ENCODE measurements around the gene CYTH3. TPM values are rescaled to one million over a fixed set of nuclear protein-coding genes. Genes with fewer than 3 reads are reported as not detected.
"Not testable (repeated sequence)": the region's sequence is repeated elsewhere in the genome, so short reads cannot be mapped to it uniquely, and the experiment has no call there.

Gene CYTH3
- total RNA-seq, 2 donors from 2014 or later, result 12.3 to 37.7 TPM

DNA sequence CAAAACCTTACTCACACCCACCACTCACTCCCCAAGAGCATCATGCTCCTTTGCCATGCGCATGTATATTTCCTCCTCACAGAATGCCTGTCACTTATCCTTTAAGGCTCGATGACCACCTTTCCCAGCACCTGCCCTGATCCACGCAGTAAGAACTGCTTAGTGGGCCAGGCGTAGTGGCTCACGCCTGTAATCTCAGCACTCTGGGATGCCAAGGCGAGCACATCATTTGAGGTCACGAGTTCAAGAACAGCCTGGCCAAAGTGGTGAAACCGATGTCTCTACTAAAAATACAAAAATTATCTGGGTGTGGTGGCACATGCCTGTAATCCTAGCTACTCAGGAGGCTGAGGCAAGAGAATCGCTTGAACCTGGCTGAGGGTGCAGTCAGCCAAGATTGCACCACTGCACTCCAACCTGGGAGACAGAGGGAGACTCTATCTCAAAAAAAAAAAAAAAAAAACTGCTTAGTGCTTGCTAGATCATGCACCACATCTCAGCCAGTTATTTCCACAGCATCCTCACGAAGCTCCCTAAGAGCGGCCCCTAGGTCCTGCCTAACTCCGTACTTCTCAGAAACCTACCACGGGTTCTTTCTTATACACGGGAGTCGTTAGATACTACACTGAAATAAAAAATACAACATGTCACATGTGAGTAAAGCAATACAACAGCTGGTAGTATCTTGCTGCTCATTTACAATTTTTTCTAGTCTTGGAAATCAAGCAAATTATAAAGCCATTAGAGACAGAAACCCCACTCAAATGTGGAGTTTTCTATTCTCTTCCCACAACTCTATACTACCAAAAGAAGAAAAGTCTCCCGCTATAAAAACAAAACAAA, 37.2 kb downstream of the CYTH3 start:
- DNase-seq (ENCODE audit: low spot score), result no peak
- no peaks in the 10 kb centered on the region for H3K27me3 ChIP-seq (replicated peaks; ENCODE audit: insufficient read depth)
- 90% methylated on average over 16 of the region's 16 CpGs for WGBS
- no peaks in the 10 kb centered on the region for H3K36me3 ChIP-seq
- H3K9me3 ChIP-seq, result no peaks in the 10 kb centered on the region
- no peak overlapping the region for H3K4me3 ChIP-seq
- TF ChIP-seq, protein P1, sequence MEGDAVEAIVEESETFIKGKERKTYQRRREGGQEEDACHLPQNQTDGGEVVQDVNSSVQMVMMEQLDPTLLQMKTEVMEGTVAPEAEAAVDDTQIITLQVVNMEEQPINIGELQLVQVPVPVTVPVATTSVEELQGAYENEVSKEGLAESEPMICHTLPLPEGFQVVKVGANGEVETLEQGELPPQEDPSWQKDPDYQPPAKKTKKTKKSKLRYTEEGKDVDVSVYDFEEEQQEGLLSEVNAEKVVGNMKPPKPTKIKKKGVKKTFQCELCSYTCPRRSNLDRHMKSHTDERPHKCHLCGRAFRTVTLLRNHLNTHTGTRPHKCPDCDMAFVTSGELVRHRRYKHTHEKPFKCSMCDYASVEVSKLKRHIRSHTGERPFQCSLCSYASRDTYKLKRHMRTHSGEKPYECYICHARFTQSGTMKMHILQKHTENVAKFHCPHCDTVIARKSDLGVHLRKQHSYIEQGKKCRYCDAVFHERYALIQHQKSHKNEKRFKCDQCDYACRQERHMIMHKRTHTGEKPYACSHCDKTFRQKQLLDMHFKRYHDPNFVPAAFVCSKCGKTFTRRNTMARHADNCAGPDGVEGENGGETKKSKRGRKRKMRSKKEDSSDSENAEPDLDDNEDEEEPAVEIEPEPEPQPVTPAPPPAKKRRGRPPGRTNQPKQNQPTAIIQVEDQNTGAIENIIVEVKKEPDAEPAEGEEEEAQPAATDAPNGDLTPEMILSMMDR (IDR thresholded peaks at IDR 0.05), result no peak
- TF ChIP-seq POLR2AphosphoS5 (IDR thresholded peaks at IDR 0.05) (no peak), POLR2A (IDR thresholded peaks at IDR 0.05) (no peak)
- H3K4me1 ChIP-seq (replicated peaks), result no peaks in the 10 kb centered on the region
- no peak overlapping the region for H3K27ac ChIP-seq
- intact Hi-C loops (cut with DNase I), result no loop called here

DNA sequence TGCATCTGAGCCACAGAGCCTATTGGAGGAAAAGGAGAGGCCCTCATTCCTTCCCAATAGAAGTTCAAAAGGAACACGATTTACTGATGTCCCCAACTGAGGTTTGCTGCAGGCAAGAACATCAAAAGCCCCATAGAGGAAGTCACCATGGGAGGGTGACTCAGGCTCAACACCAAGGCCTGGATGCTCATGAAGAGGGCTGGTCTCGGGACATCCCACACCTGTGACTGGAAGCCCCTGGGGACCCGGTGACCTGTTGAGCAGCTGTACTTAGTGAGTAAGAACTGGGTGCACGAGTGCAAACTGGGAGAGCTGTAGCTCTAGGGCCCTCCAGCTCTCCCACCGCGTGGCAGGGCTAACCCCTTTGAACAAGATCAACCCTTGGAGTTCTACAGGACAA, 38.0 kb downstream of the CYTH3 start:
- Histone ChIP-seq H3K9me3 (no peaks in the 10 kb centered on the region), H3K4me3 (no peak overlapping the region), H3K4me1 (replicated peaks) (no peaks in the 10 kb centered on the region), H3K36me3 (no peaks in the 10 kb centered on the region), H3K27me3 (replicated peaks; ENCODE audit: insufficient read depth) (no peaks in the 10 kb centered on the region), H3K27ac (no peak overlapping the region)
- TF ChIP-seq, protein P1 (IDR thresholded peaks at IDR 0.05), result no peak
- TF ChIP-seq POLR2AphosphoS5 (IDR thresholded peaks at IDR 0.05) (no peak), POLR2A (IDR thresholded peaks at IDR 0.05) (no peak)
- DNase-seq (ENCODE audit: low spot score), result no peak
- 98% methylated on average over 6 of the region's 6 CpGs for WGBS
- intact Hi-C loops (cut with DNase I), result no loop called here

DNA sequence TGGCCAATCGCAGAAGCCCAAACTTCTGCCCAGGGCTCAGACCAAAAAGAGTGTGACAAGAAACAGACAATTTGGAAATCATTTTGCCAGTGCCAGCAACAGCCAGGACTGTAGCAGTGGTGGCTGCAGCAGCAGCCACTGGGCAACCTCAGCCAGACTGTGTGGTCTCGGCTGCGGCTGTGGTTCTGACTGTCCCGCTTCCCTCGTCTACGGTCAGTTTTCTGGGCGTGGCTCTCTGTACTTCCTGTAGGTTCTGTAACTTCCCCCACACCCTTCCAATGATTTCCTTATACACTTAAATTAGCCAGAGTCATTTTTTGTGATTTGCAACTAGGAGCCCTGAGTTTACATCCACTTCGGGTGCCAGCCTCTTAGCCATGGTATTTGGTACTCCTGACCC, 39.9 kb downstream of the CYTH3 start:
- DNase-seq (ENCODE audit: low spot score), result no peak
- Histone ChIP-seq H3K4me1 (replicated peaks) (no peaks in the 10 kb centered on the region), H3K27ac (no peak overlapping the region)

DNA sequence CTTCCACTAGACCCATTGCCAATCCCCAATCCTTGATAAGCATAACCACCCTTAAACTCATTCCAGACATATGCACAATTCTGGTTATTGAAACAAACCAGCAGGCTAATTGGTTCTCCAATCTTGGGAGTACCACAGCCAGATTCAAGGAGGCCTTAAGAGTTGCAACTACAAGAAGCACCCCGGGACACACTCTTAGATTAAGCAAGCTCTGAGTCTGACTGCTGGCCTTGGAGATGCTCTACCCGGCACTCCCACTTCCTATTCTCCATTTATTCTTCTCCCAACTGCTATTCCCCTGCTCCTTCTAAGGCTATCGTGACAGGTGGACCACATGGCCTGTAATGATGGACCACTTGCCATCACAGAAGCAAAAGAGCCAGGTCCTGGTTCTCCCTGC, 40.3 kb downstream of the CYTH3 start:
- Histone ChIP-seq H3K27ac (no peak overlapping the region), H3K27me3 (replicated peaks; ENCODE audit: insufficient read depth) (no peaks in the 10 kb centered on the region), H3K4me3 (no peak overlapping the region), H3K4me1 (replicated peaks) (no peaks in the 10 kb centered on the region), H3K36me3 (no peaks in the 10 kb centered on the region), H3K9me3 (no peaks in the 10 kb centered on the region)
- intact Hi-C loops (cut with DNase I), result no loop called here
- no peak for TF ChIP-seq POLR2AphosphoS5 (IDR thresholded peaks at IDR 0.05)
- TF ChIP-seq, protein P1 (IDR thresholded peaks at IDR 0.05), result no peak
- TF ChIP-seq POLR2A (IDR thresholded peaks at IDR 0.05), result no peak
- no peak for DNase-seq (ENCODE audit: low spot score)
- WGBS, result 89% methylated on average over 3 of the region's 3 CpGs

More for the DNA sequence above, 39.9 kb downstream of the CYTH3 start:
- Histone ChIP-seq H3K4me3 (no peak overlapping the region), H3K9me3 (no peaks in the 10 kb centered on the region), H3K36me3 (no peaks in the 10 kb centered on the region), H3K27me3 (replicated peaks; ENCODE audit: insufficient read depth) (no peaks in the 10 kb centered on the region)
- TF ChIP-seq POLR2AphosphoS5 (IDR thresholded peaks at IDR 0.05), result no peak
- TF ChIP-seq, protein P1 (IDR thresholded peaks at IDR 0.05), result no peak
- no peak for TF ChIP-seq POLR2A (IDR thresholded peaks at IDR 0.05)
- WGBS, result 78% methylated on average over 8 of the region's 8 CpGs
- intact Hi-C loops (cut with DNase I), result no loop called here

DNA sequence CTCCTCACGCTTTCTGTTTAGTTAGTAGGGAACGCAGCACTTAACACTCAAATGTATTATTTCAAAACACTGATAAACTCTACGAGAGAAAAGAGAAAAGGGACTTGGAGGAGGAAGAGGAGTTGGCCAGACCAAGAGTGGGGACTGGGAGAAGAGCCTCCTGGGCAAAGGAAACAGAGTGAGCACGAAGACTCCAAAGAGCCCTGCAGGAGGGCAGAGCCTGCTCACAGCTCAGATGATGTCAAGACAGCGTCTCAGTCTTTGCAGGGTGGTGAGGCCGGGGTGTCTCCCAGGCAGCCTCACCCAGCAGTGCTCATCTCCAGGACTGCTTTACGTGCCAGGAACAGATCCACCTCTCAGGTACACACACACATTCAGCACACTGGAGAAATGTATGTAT, 41.2 kb downstream of the CYTH3 start:
- no peaks in the 10 kb centered on the region for H3K27me3 ChIP-seq (replicated peaks; ENCODE audit: insufficient read depth)
- H3K4me1 ChIP-seq (replicated peaks), result no peaks in the 10 kb centered on the region
- 85% methylated on average over 7 of the region's 7 CpGs for WGBS
- H3K4me3 ChIP-seq, result no peak overlapping the region
- H3K36me3 ChIP-seq, result no peaks in the 10 kb centered on the region
- no peak for TF ChIP-seq POLR2AphosphoS5 (IDR thresholded peaks at IDR 0.05)
- no peak for TF ChIP-seq POLR2A (IDR thresholded peaks at IDR 0.05)
- TF ChIP-seq, protein P1 (IDR thresholded peaks at IDR 0.05), result no peak
- intact Hi-C loops (cut with DNase I), result no loop called here
- no peaks in the 10 kb centered on the region for H3K9me3 ChIP-seq
- no peak for DNase-seq (ENCODE audit: low spot score)
- H3K27ac ChIP-seq, result no peak overlapping the region

DNA sequence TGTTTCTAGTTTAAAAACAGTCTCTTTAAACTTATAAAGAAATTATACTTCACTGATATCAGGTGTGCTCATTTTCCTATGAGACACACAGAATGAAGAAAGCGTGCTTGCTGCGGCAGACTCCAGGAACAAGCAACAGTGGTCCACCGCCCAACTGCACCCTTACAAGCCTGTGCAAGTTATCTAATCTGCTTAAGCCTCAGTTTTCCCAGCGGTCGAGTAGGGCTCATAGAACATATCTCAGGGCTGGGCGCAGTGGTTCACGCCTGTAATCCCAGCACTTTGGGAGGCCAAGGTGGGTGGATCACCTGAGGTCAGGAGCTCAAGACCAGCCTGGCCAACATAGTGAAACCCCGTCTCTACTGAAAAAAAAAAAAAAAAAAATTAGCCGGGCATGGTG, 43.1 kb downstream of the CYTH3 start:
- H3K36me3 ChIP-seq; H3K4me1 ChIP-seq (replicated peaks); H3K27me3 ChIP-seq (replicated peaks; ENCODE audit: insufficient read depth); H3K27ac ChIP-seq; H3K9me3 ChIP-seq; intact Hi-C loops (cut with DNase I); H3K4me3 ChIP-seq; DNase-seq (ENCODE audit: low spot score): not testable (repeated sequence)
- 72% methylated on average over 9 of the region's 9 CpGs for WGBS

Data from prostate gland (tissue), 2 donors.